ENCODE data around the gene INPP5A. TPM values are rescaled to one million over a fixed set of nuclear protein-coding genes. Genes with fewer than 3 reads are reported as not detected.

The INPP5A gene
- total RNA-seq, 1 experiment from 2014 or later = 12.3 TPM

DNA sequence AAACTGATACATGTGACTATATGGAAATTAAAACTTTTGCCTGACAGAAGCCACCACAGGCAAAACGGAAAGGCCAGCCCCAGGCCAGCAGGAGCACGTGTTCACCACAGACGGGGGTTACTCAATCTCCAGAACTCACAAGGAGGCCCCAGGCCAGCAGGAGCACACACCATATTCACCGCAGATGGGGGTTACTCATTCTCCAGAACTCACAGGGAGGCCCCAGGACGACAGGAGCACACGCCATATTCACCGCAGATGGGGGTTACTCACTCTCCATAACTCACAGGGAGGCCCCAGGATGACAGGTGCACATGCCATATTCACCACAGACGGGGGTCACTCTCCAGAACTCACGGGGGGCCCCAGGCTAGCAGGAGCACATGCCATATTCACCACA lies 186.9 kb downstream of the INPP5A start:
- DNase-seq (ENCODE audit: low read depth, low spot score) = no peak
- no peak overlapping the region for H2AFZ ChIP-seq (ENCODE audit: low read depth, low read length, poor library complexity, severe bottlenecking)
- RAD21 ChIA-PET (ENCODE audit: low non-redundant PET in 1 of 2, low total read pairs in 2 of 2, uncharacterized antibody in 2 of 2, unreplicated experiment in 2 of 2) = no interaction called here
- no peak overlapping the region for H3K4me2 ChIP-seq (ENCODE audit: low read length)
- no peaks in the 10 kb centered on the region for H3K79me2 ChIP-seq (ENCODE audit: insufficient read depth, low read length)
- H3K4me3 ChIP-seq (replicated peaks in 1 of 2; ENCODE audit: low read depth in 1 of 2, low read length in 2 of 2) = no peak overlapping the region
- H4K20me1 ChIP-seq (ENCODE audit: insufficient read depth) = no peaks in the 10 kb centered on the region
- no peak overlapping the region for H3K27ac ChIP-seq (ENCODE audit: low read depth, low read length)
- TF ChIP-seq, protein P1, sequence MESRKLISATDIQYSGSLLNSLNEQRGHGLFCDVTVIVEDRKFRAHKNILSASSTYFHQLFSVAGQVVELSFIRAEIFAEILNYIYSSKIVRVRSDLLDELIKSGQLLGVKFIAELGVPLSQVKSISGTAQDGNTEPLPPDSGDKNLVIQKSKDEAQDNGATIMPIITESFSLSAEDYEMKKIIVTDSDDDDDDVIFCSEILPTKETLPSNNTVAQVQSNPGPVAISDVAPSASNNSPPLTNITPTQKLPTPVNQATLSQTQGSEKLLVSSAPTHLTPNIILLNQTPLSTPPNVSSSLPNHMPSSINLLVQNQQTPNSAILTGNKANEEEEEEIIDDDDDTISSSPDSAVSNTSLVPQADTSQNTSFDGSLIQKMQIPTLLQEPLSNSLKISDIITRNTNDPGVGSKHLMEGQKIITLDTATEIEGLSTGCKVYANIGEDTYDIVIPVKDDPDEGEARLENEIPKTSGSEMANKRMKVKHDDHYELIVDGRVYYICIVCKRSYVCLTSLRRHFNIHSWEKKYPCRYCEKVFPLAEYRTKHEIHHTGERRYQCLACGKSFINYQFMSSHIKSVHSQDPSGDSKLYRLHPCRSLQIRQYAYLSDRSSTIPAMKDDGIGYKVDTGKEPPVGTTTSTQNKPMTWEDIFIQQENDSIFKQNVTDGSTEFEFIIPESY (IDR thresholded peaks at IDR 0.05; ENCODE audit: extremely low read depth, insufficient replicate concordance, low read length) = no peak
- TF ChIP-seq, protein P2, sequence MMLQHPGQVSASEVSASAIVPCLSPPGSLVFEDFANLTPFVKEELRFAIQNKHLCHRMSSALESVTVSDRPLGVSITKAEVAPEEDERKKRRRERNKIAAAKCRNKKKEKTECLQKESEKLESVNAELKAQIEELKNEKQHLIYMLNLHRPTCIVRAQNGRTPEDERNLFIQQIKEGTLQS (IDR thresholded peaks at IDR 0.05) = no peak
- no peak for TF ChIP-seq FOSL1 (IDR thresholded peaks at IDR 0.05; ENCODE audit: low read depth)
- TF ChIP-seq, protein P3, sequence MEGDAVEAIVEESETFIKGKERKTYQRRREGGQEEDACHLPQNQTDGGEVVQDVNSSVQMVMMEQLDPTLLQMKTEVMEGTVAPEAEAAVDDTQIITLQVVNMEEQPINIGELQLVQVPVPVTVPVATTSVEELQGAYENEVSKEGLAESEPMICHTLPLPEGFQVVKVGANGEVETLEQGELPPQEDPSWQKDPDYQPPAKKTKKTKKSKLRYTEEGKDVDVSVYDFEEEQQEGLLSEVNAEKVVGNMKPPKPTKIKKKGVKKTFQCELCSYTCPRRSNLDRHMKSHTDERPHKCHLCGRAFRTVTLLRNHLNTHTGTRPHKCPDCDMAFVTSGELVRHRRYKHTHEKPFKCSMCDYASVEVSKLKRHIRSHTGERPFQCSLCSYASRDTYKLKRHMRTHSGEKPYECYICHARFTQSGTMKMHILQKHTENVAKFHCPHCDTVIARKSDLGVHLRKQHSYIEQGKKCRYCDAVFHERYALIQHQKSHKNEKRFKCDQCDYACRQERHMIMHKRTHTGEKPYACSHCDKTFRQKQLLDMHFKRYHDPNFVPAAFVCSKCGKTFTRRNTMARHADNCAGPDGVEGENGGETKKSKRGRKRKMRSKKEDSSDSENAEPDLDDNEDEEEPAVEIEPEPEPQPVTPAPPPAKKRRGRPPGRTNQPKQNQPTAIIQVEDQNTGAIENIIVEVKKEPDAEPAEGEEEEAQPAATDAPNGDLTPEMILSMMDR (IDR thresholded peaks at IDR 0.05 in 2 of 3, conservative IDR thresholded peaks at IDR 0.05 in 1 of 3; ENCODE audit: borderline replicate concordance in 1 of 3, insufficient read depth in 1 of 3, low read depth in 2 of 3, low read length in 2 of 3) = no peak
- TF ChIP-seq CBX3 (IDR thresholded peaks at IDR 0.05; ENCODE audit: low read depth) = no peak
- TF ChIP-seq ZFX (IDR thresholded peaks at IDR 0.05) = no peak
- TF ChIP-seq SIN3A (IDR thresholded peaks at IDR 0.05; ENCODE audit: low read depth) = no peak
- TF ChIP-seq EZH2phosphoT487 (IDR thresholded peaks at IDR 0.05; ENCODE audit: borderline replicate concordance) = no peak
- TF ChIP-seq EGR1 (IDR thresholded peaks at IDR 0.05; ENCODE audit: low read depth) = no peak
- TF ChIP-seq ELF1 (IDR thresholded peaks at IDR 0.05; ENCODE audit: borderline replicate concordance, low read depth) = no peak
- TF ChIP-seq RAD21 (IDR thresholded peaks at IDR 0.05; ENCODE audit: low read depth) = no peak
- TF ChIP-seq TCF7L2 (IDR thresholded peaks at IDR 0.05; ENCODE audit: borderline replicate concordance, extremely low read depth, insufficient read depth, insufficient read length) = no peak
- TF ChIP-seq EZH2 (IDR thresholded peaks at IDR 0.05) = no peak
- TF ChIP-seq, protein P4, sequence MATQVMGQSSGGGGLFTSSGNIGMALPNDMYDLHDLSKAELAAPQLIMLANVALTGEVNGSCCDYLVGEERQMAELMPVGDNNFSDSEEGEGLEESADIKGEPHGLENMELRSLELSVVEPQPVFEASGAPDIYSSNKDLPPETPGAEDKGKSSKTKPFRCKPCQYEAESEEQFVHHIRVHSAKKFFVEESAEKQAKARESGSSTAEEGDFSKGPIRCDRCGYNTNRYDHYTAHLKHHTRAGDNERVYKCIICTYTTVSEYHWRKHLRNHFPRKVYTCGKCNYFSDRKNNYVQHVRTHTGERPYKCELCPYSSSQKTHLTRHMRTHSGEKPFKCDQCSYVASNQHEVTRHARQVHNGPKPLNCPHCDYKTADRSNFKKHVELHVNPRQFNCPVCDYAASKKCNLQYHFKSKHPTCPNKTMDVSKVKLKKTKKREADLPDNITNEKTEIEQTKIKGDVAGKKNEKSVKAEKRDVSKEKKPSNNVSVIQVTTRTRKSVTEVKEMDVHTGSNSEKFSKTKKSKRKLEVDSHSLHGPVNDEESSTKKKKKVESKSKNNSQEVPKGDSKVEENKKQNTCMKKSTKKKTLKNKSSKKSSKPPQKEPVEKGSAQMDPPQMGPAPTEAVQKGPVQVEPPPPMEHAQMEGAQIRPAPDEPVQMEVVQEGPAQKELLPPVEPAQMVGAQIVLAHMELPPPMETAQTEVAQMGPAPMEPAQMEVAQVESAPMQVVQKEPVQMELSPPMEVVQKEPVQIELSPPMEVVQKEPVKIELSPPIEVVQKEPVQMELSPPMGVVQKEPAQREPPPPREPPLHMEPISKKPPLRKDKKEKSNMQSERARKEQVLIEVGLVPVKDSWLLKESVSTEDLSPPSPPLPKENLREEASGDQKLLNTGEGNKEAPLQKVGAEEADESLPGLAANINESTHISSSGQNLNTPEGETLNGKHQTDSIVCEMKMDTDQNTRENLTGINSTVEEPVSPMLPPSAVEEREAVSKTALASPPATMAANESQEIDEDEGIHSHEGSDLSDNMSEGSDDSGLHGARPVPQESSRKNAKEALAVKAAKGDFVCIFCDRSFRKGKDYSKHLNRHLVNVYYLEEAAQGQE (IDR thresholded peaks at IDR 0.05; ENCODE audit: low read depth) = no peak
- no peak for TF ChIP-seq POLR2A (IDR thresholded peaks at IDR 0.05; ENCODE audit: borderline replicate concordance, extremely low read depth, insufficient read depth, insufficient read length)
- H3K9me2 ChIP-seq (ENCODE audit: insufficient read depth) = no peaks in the 10 kb centered on the region
- no peaks in the 10 kb centered on the region for H3K4me1 ChIP-seq (ENCODE audit: control insufficient read depth in 1 of 2, insufficient read depth in 2 of 2, low read length in 2 of 2)
- intact Hi-C loops (cut with micrococcal nuclease) = no loop called here
- no TSS peak for BruUV-seq (replicated peaks)
- CTCF ChIA-PET = no interaction called here
- no peaks in the 10 kb centered on the region for H3K36me3 ChIP-seq (ENCODE audit: control insufficient read depth in 1 of 2, insufficient read depth in 2 of 2, low read length in 2 of 2)
- POLR2A ChIA-PET = no interaction called here
- ATAC-seq = no peak
- H3K9me3 ChIP-seq (ENCODE audit: control insufficient read depth in 1 of 2, insufficient read depth in 1 of 2, low read depth in 1 of 2, low read length in 2 of 2) = no peaks in the 10 kb centered on the region
- no peaks in the 10 kb centered on the region for H3K27me3 ChIP-seq (ENCODE audit: insufficient read depth, low read length)
- no peak overlapping the region for H3K9ac ChIP-seq (ENCODE audit: low read length)
